HCT116 (cell line): Measurements from ENCODE around the gene USPL1. TPM values are rescaled to one million over a fixed set of nuclear protein-coding genes. Genes with fewer than 3 reads are reported as not detected.

Source experiments
- ATAC-seq: fragments of 200-7000 bp; cut with Tn5 transposase; 2 replicates; pipeline ENCODE4 v1.9.1; 2020; ENCODE audit warnings: mild to moderate bottlenecking, moderate library complexity
- BruUV-seq: library from RNA; stranded (reverse); fragments of 400-500 nt; replicated peaks from 2 replicates; lab custom pipeline; 2021; lab: Mats Ljungman, UMichigan
- CTCF ChIA-PET: fragments of 300-600 bp; sonication (Branson Sonifier 250); formaldehyde crosslinking; loops from one replicate; lab custom pipeline; 2021; ENCODE audit warnings: antibody characterized with exemption; lab: Charles Lee
- POLR2A ChIA-PET: fragments of 300-600, 350-600 bp; sonication (Branson Sonifier 250); formaldehyde crosslinking; loops from one replicate; lab custom pipeline; 2021; ENCODE audit warnings: antibody characterized with exemption; lab: Charles Lee
- RAD21 ChIA-PET, 2 experiments: fragments of 300-600 bp; sonication (Branson Sonifier 250); formaldehyde crosslinking; loops; one replicate each; lab custom pipeline; 2023; ENCODE audit warnings: low total read pairs in 2 of 2; ENCODE audit not compliant: uncharacterized antibody in 2 of 2, unreplicated experiment in 2 of 2, low non-redundant PET in 1 of 2; lab: Charles Lee
- DNase-seq: peaks from one replicate; pipeline ENCODE4 v3.0.0-alpha.2; 2010; ENCODE audit warnings: low read depth, low spot score
- H2AFZ ChIP-seq: fragments of 200-600 bp; shearing (Covaris generic), sonication (generic); 2 replicates; pipeline ENCODE4 v1.6.1; 2017; ENCODE audit warnings: low read depth, mixed run types, mixed read lengths, antibody characterized with exemption, low read length; ENCODE audit not compliant: poor library complexity, severe bottlenecking
- H3K27ac ChIP-seq: 2 replicates; pipeline ENCODE4 v1.5.1; 2012; ENCODE audit warnings: low read depth, low read length
- H3K27me3 ChIP-seq: fragments of 200-600 bp; sonication (generic); 2 replicates; pipeline ENCODE4 v1.6.1; 2016; ENCODE audit warnings: mixed run types, low read length, mixed read lengths; ENCODE audit not compliant: insufficient read depth
- H3K36me3 ChIP-seq, 2 experiments: fragments of 200-500 bp in 1 of 2; fragments of 200-600 bp in 1 of 2; sonication (Bioruptor generic) in 1 of 2; sonication (generic) in 1 of 2; 2 replicates each; pipeline versions ENCODE4 v1.5.1 to v1.6.1; 2014 to 2016; ENCODE audit warnings: low read length in 2 of 2, inconsistent platforms in 1 of 2, mixed read lengths in 1 of 2, mixed run types in 1 of 2; ENCODE audit not compliant: insufficient read depth in 2 of 2, control insufficient read depth in 1 of 2
- H3K4me1 ChIP-seq, 2 experiments: fragments of 200-600 bp in 1 of 2; sonication (generic) in 1 of 2; 2 replicates each; pipeline versions ENCODE4 v1.5.1 to v1.6.1; 2012 to 2017; ENCODE audit warnings: low read length in 2 of 2, inconsistent platforms in 1 of 2, mild to moderate bottlenecking in 1 of 2, mixed read lengths in 1 of 2, mixed run types in 1 of 2, moderate library complexity in 1 of 2; ENCODE audit not compliant: insufficient read depth in 2 of 2, control insufficient read depth in 1 of 2
- H3K4me2 ChIP-seq: fragments of 200-600 bp; sonication (generic); 2 replicates; pipeline ENCODE4 v1.6.1; 2017; ENCODE audit warnings: mixed run types, low read length, mixed read lengths
- H3K4me3 ChIP-seq, 2 experiments: fragments of 200-600 bp in 1 of 2; sonication (generic) in 1 of 2; replicated peaks in 1 of 2; 2 replicates each; pipeline ENCODE4 v1.5.1; 2011 to 2016; ENCODE audit warnings: low read length in 2 of 2, control low read depth in 1 of 2, low read depth in 1 of 2, mild to moderate bottlenecking in 1 of 2, mixed read lengths in 1 of 2, mixed run types in 1 of 2
- H3K79me2 ChIP-seq: fragments of 200-600 bp; sonication (generic); 2 replicates; pipeline ENCODE4 v1.6.1; 2017; ENCODE audit warnings: mild to moderate bottlenecking, mixed run types, low read length, moderate library complexity, mixed read lengths; ENCODE audit not compliant: insufficient read depth
- H3K9ac ChIP-seq: fragments of 200-600 bp; sonication (generic); 2 replicates; pipeline ENCODE4 v1.6.1; 2016; ENCODE audit warnings: low read length, mixed read lengths
- H3K9me2 ChIP-seq: fragments of 200-600 bp; sonication (generic), shearing (Covaris generic); 2 replicates; pipeline ENCODE4 v1.6.1; 2017; ENCODE audit warnings: mixed run types, mild to moderate bottlenecking, moderate library complexity; ENCODE audit not compliant: insufficient read depth
- H3K9me3 ChIP-seq, 2 experiments: fragments of 200-500 bp in 1 of 2; fragments of 200-600 bp in 1 of 2; sonication (Bioruptor generic) in 1 of 2; sonication (generic) in 1 of 2; 2 replicates each; pipeline ENCODE4 v1.6.1; 2014 to 2017; ENCODE audit warnings: low read length in 2 of 2, mixed read lengths in 2 of 2, inconsistent platforms in 1 of 2, low read depth in 1 of 2, mild to moderate bottlenecking in 1 of 2, mixed run types in 1 of 2, moderate library complexity in 1 of 2; ENCODE audit not compliant: control insufficient read depth in 1 of 2, insufficient read depth in 1 of 2
- H4K20me1 ChIP-seq: fragments of 200-600 bp; sonication (generic), shearing (Covaris generic); 2 replicates; pipeline ENCODE4 v1.6.1; 2017; ENCODE audit warnings: mixed run types, mild to moderate bottlenecking, moderate library complexity; ENCODE audit not compliant: insufficient read depth
- CEBPB ChIP-seq: IDR thresholded peaks from 2 replicates; pipeline ENCODE4 v1.6.1; 2012; ENCODE audit warnings: low read depth
- CTCF ChIP-seq, 3 experiments: fragments of 200-600 bp in 1 of 3; sonication (generic) in 1 of 3; IDR thresholded peaks in 2 of 3; conservative IDR thresholded peaks in 1 of 3; 2 replicates each; pipeline ENCODE4 v1.5.1; 2012 to 2017; ENCODE audit warnings: low read depth in 2 of 3, low read length in 2 of 3, antibody characterized with exemption in 1 of 3, borderline replicate concordance in 1 of 3, control low read depth in 1 of 3, mild to moderate bottlenecking in 1 of 3, mixed read lengths in 1 of 3, mixed run types in 1 of 3, moderate library complexity in 1 of 3; ENCODE audit not compliant: insufficient read depth in 1 of 3
- EGR1 ChIP-seq: IDR thresholded peaks from 2 replicates; pipeline ENCODE4 v1.6.1; 2012; ENCODE audit warnings: low read depth
- ELF1 ChIP-seq: IDR thresholded peaks from 2 replicates; pipeline ENCODE4 v1.6.1; 2012; ENCODE audit warnings: low read depth, borderline replicate concordance
- EZH2 ChIP-seq: fragments of 200-600 bp; sonication (generic); IDR thresholded peaks from 2 replicates; pipeline ENCODE4 v1.6.1; 2017; ENCODE audit warnings: antibody characterized with exemption, mixed run types
- FOSL1 ChIP-seq: IDR thresholded peaks from 2 replicates; pipeline ENCODE4 v1.6.1; 2012; ENCODE audit warnings: low read depth
- JUND ChIP-seq: IDR thresholded peaks from 2 replicates; pipeline ENCODE4 v1.6.1; 2012
- POLR2A ChIP-seq: IDR thresholded peaks from 2 replicates; pipeline ENCODE4 v1.7.0; 2011; ENCODE audit warnings: borderline replicate concordance; ENCODE audit not compliant: insufficient read depth, insufficient read length; ENCODE audit errors: extremely low read depth
- POLR2AphosphoS5 ChIP-seq: IDR thresholded peaks from 2 replicates; pipeline ENCODE4 v1.6.1; 2011; ENCODE audit warnings: mild to moderate bottlenecking, low read depth, low read length, moderate library complexity
- SP1 ChIP-seq: IDR thresholded peaks from 2 replicates; pipeline ENCODE4 v1.6.1; 2012; ENCODE audit warnings: low read depth
- TCF7L2 ChIP-seq: IDR thresholded peaks from 2 replicates; pipeline ENCODE4 v1.7.0; 2011; ENCODE audit warnings: borderline replicate concordance, inconsistent platforms; ENCODE audit not compliant: insufficient read depth, insufficient read length; ENCODE audit errors: extremely low read depth
- ZBTB33 ChIP-seq: IDR thresholded peaks from 2 replicates; pipeline ENCODE4 v1.6.1; 2011; ENCODE audit warnings: mild to moderate bottlenecking, low read length, moderate library complexity; ENCODE audit not compliant: insufficient replicate concordance; ENCODE audit errors: extremely low read depth
- ZFX ChIP-seq: fragments of 450-650 bp; IDR thresholded peaks from 2 replicates; pipeline ENCODE4 v1.6.1; 2017
- intact Hi-C: fragments of 100-400 bp; cut with micrococcal nuclease; formaldehyde crosslinking; loops from 2 replicates; pipeline ENCODE4 v1.10.0; 2022
- total RNA-seq: library from RNA; stranded (reverse); gene quantifications from one replicate; pipeline ENCODE4 v1.2.1, GENCODE V29; 2021; ENCODE audit not compliant: unreplicated experiment
- TF ChIP-seq, protein P1 (sequence below): IDR thresholded peaks from 2 replicates; pipeline ENCODE4 v1.6.1; 2012
- TF ChIP-seq, protein P2 (sequence below): IDR thresholded peaks from 2 replicates; pipeline ENCODE4 v1.6.1; 2012

Gene USPL1
- total RNA-seq, 1 experiment from 2014 or later, result 19.7 TPM

- POLR2A ChIA-PET, result no interaction called here
- H2AFZ ChIP-seq, result peak overlapping the region; percentile 81
- DNase-seq (peak; percentile 59), ATAC-seq (peak; percentile 92)
- peaks cover 0 to 15% of the 10 kb centered on the region in 2 experiments; a peak in 2 of 4 replicates for H3K4me1 ChIP-seq
- no peaks in the 10 kb centered on the region for H4K20me1 ChIP-seq
- H3K79me2 ChIP-seq, result no peaks in the 10 kb centered on the region
- RAD21 ChIA-PET, result no interaction called here
- peak overlapping the region; percentile 1; the same call in 1 of the 2 replicates for H3K27ac ChIP-seq
- intact Hi-C loops, result loop anchor here (10.0 kb wide), 2 partner anchors 371 to 539 kb away; no protein-coding TSS in a partner anchor
- H3K27me3 ChIP-seq, result no peaks in the 10 kb centered on the region
- peak overlapping the region; percentile 39 for H3K9ac ChIP-seq
- H3K36me3 ChIP-seq, result no peaks in the 10 kb centered on the region
- peak overlapping the region; percentile 13 to 44; a peak in 3 of 4 replicates for H3K4me3 ChIP-seq
- no peaks in the 10 kb centered on the region for H3K9me3 ChIP-seq
- H3K9me2 ChIP-seq, result no peaks in the 10 kb centered on the region
- CTCF ChIA-PET, result no interaction called here
- no TSS peak for BruUV-seq
- no peak; the same call in 1 of the 2 replicates for TF ChIP-seq SP1
- peak; percentile 48 for TF ChIP-seq TCF7L2
- peak; percentile 84 for TF ChIP-seq CEBPB
- TF ChIP-seq, protein P1, sequence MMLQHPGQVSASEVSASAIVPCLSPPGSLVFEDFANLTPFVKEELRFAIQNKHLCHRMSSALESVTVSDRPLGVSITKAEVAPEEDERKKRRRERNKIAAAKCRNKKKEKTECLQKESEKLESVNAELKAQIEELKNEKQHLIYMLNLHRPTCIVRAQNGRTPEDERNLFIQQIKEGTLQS, result peak; percentile 95
- no peak for TF ChIP-seq EGR1
- TF ChIP-seq ZFX, result peak; percentile 22; the same call in 1 of the 2 replicates
- TF ChIP-seq POLR2A, result peak; percentile 37
- TF ChIP-seq JUND, result no peak
- TF ChIP-seq CTCF (IDR thresholded peaks at IDR 0.05 in 2 of 3, conservative IDR thresholded peaks at IDR 0.05 in 1 of 3; ENCODE audit: borderline replicate concordance in 1 of 3, insufficient read depth in 1 of 3, low read depth in 2 of 3, low read length in 2 of 3), result peak in 2 of 3 experiments; percentile 58 to 64; a peak in 4 of 6 replicates
- TF ChIP-seq EZH2, result no peak
- no peak for TF ChIP-seq POLR2AphosphoS5
- TF ChIP-seq ELF1, result no peak
- TF ChIP-seq ZBTB33, result no peak
- TF ChIP-seq FOSL1, result no peak
- TF ChIP-seq, protein P2, sequence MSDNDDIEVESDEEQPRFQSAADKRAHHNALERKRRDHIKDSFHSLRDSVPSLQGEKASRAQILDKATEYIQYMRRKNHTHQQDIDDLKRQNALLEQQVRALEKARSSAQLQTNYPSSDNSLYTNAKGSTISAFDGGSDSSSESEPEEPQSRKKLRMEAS, result peak; percentile 91
- H3K4me2 ChIP-seq, result peak overlapping the region; percentile 64
Measured at GRCh38 chr13:30673669-30674521, 56.2 kb downstream of the USPL1 start.
